ENCODE data around the gene LRRFIP1. TPM values are rescaled to one million over a fixed set of nuclear protein-coding genes. Genes with fewer than 3 reads are reported as not detected.

The LRRFIP1 gene
- total and polyA plus RNA-seq, 2 of the 13 experiments (the other 11 are each of a cell fraction or from before 2014, with no cell fraction given), result 15.9 to 40.5 TPM

- TF ChIP-seq WIZ (CRISPR knock-in tag; IDR thresholded peaks at IDR 0.05) (peak; percentile 42; the same call in 1 of the 2 replicates), PCBP2 (optimal IDR thresholded peaks at IDR 0.05; ENCODE audit: low read depth, low read length, poor library complexity, severe bottlenecking) (no peak), POLR2AphosphoS2 (IDR thresholded peaks at IDR 0.05; ENCODE audit: low read depth, low read length) (no peak), ZNF232 (CRISPR knock-in tag; IDR thresholded peaks at IDR 0.05; ENCODE audit: borderline replicate concordance) (0 out of 2 replicates have a peak, but pooled peaks have one; percentile 81), NFE2L2 (IDR thresholded peaks at IDR 0.05; ENCODE audit: low read length) (no peak), ZBTB20 (CRISPR knock-in tag; IDR thresholded peaks at IDR 0.05; ENCODE audit: borderline replicate concordance, low read depth) (peak; percentile 97), CREB1 (IDR thresholded peaks at IDR 0.05) (peak; percentile 6; the same call in 1 of the 2 replicates), CREB1 (CRISPR knock-in tag; IDR thresholded peaks at IDR 0.05) (no peak), ZNF180 (CRISPR knock-in tag; IDR thresholded peaks at IDR 0.05; ENCODE audit: borderline replicate concordance, low read depth) (no peak), SP4 (CRISPR knock-in tag; IDR thresholded peaks at IDR 0.05) (peak; percentile 80; the same call in 1 of the 2 replicates), AKNA (CRISPR knock-in tag; IDR thresholded peaks at IDR 0.05; ENCODE audit: borderline replicate concordance) (no peak), FLYWCH1 (CRISPR knock-in tag; IDR thresholded peaks at IDR 0.05) (no peak), MXD4 (CRISPR knock-in tag; IDR thresholded peaks at IDR 0.05) (no peak; the same call in 1 of the 2 replicates), TEF (CRISPR knock-in tag; IDR thresholded peaks at IDR 0.05) (no peak), TFDP1 (CRISPR knock-in tag; IDR thresholded peaks at IDR 0.05; ENCODE audit: borderline replicate concordance) (peak; percentile 46; the same call in 1 of the 2 replicates), ZNF251 (CRISPR knock-in tag; IDR thresholded peaks at IDR 0.05) (no peak), LCORL (IDR thresholded peaks at IDR 0.05) (no peak), LCORL (CRISPR knock-in tag; IDR thresholded peaks at IDR 0.05) (peak; percentile 98; the same call in 1 of the 2 replicates), ZBTB8A (CRISPR knock-in tag; IDR thresholded peaks at IDR 0.05; ENCODE audit: borderline replicate concordance, low read depth) (no peak; the same call in 1 of the 2 replicates), ZNF292 (CRISPR knock-in tag; IDR thresholded peaks at IDR 0.05; ENCODE audit: borderline replicate concordance, low read depth) (peak; percentile 94; the same call in 1 of the 2 replicates)
- TF ChIP-seq, protein P1, sequence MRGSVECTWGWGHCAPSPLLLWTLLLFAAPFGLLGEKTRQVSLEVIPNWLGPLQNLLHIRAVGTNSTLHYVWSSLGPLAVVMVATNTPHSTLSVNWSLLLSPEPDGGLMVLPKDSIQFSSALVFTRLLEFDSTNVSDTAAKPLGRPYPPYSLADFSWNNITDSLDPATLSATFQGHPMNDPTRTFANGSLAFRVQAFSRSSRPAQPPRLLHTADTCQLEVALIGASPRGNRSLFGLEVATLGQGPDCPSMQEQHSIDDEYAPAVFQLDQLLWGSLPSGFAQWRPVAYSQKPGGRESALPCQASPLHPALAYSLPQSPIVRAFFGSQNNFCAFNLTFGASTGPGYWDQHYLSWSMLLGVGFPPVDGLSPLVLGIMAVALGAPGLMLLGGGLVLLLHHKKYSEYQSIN (CRISPR knock-in tag; IDR thresholded peaks at IDR 0.05; ENCODE audit: borderline replicate concordance), result no peak
Observed at GRCh38 chr2:237590272-237591140, 36.9 kb upstream of the LRRFIP1 start, which contains the start of gene RAB17 (continued).

Measured in HepG2 (cell line).